Transverse colon (tissue), 3 donors: ENCODE data around the gene TMPO.

Experiments used
- POLR2A ChIP-seq: fragments of 450-650 bp; IDR thresholded peaks from one replicate; pipeline ENCODE4 v1.6.1; 2016; ENCODE audit warnings: antibody characterized with exemption, mild to moderate bottlenecking, moderate library complexity
- TF ChIP-seq, protein P1 (sequence below), 5 experiments: fragments of 200-600 bp in 3 of 5; fragments of 450-650 bp in 2 of 5; sonication (generic) in 3 of 5; IDR thresholded peaks; 1 replicate in 2 of 5; 2 replicates in 3 of 5; pipeline ENCODE4 v1.5.1; 2016 to 2017; ENCODE audit warnings: antibody characterized with exemption in 5 of 5, inconsistent platforms in 3 of 5, mild to moderate bottlenecking in 2 of 5, moderate library complexity in 1 of 5

DNA sequence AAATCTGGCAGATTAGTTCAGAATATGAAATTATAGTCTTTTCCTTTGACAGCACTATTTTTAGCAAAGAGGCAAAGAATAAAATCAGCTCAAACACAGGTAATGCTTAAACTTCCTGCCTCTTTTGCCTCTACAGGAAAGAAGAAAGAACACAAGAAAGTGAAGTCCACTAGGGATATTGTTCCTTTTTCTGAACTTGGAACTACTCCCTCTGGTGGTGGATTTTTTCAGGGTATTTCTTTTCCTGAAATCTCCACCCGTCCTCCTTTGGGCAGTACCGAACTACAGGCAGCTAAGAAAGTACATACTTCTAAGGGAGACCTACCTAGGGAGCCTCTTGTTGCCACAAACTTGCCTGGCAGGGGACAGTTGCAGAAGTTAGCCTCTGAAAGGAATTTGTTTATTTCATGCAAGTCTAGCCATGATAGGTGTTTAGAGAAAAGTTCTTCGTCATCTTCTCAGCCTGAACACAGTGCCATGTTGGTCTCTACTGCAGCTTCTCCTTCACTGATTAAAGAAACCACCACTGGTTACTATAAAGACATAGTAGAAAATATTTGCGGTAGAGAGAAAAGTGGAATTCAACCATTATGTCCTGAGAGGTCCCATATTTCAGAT is 17.4 kb downstream of the TMPO start:
- no peak for TF ChIP-seq POLR2A
- TF ChIP-seq, protein P1, sequence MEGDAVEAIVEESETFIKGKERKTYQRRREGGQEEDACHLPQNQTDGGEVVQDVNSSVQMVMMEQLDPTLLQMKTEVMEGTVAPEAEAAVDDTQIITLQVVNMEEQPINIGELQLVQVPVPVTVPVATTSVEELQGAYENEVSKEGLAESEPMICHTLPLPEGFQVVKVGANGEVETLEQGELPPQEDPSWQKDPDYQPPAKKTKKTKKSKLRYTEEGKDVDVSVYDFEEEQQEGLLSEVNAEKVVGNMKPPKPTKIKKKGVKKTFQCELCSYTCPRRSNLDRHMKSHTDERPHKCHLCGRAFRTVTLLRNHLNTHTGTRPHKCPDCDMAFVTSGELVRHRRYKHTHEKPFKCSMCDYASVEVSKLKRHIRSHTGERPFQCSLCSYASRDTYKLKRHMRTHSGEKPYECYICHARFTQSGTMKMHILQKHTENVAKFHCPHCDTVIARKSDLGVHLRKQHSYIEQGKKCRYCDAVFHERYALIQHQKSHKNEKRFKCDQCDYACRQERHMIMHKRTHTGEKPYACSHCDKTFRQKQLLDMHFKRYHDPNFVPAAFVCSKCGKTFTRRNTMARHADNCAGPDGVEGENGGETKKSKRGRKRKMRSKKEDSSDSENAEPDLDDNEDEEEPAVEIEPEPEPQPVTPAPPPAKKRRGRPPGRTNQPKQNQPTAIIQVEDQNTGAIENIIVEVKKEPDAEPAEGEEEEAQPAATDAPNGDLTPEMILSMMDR (IDR thresholded peaks at IDR 0.05): peak; percentile 62 to 68 (median 68)
